HG02678 (cell line): ENCODE data around the gene ZNF207.
"Not testable (repeated sequence)": the region's sequence is repeated elsewhere in the genome, so short reads cannot be mapped to it uniquely, and the experiment has no call there.

Experiments used
- ATAC-seq: cut with Tn5 transposase; IDR thresholded peaks from one replicate; pipeline ENCODE4 v1.9.1; 2021; ENCODE audit warnings: mild to moderate bottlenecking, moderate library complexity; ENCODE audit not compliant: unreplicated experiment

ZNF207 gene

DNA sequence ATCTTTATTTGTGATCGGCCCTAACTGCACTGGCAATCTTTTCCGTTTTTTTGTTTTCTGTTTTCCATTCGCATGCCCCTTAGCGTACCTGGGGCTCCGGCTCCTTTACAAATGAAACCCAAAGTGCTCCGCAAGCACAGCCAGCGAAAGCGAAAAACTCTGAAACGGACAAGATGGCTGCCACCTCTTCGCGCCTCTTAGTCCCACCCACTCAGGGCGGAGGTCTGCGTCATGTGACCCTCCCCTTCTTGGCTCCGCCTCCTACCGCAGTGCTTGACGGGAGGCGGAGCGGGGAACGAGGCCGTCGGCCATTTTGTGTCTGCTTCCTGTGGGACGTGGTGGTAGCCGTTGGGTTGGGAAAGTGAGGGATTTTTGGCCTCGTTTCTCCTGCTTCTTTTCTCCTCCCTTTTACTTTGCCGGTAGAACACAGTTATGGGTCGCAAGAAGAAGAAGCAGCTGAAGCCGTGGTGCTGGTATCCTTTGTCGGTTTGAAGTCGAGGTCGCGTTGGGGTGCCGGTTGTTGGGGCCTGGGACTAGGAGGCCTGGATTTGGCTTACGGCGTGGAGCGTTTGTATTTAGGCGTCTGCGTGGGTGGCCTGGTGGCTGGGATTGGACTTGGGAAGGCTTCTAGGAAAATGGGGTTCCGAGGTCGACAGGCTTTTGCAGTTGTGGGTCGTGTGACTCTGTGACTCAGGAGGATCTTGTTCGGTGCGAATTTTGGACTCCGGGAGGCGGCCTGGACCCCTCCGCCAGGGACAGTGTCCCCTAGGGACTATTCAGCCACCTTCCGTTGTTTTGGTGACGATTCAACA is at the start of gene ZNF207:
ZNF207 (plus strand) TSS at position 304 of the 812 bp plus-strand sequence; CDS start at position 433, 129 bp downstream.
- peak; percentile 95 for ATAC-seq

DNA sequence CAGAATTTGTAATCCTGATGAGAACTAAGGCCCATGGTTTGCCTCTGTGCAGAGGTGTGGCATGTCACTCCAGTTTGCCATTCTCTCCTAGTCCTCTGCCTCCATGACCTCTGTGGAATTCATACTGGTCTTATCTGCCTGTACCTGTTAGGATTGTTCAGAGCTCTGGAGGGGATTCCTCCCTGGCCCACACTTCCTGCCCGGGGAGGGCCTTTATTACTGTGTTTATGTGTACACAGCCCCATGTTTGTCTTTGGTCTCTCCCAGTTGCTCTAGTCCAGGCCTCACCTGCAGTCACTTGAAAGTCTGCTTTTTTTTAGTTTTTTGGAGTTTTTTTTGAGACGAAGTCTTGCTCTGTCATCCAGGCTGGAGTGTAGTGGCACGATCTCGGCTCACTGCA is 47.9 kb upstream of the ZNF207 start:
- ATAC-seq, result no peak

DNA sequence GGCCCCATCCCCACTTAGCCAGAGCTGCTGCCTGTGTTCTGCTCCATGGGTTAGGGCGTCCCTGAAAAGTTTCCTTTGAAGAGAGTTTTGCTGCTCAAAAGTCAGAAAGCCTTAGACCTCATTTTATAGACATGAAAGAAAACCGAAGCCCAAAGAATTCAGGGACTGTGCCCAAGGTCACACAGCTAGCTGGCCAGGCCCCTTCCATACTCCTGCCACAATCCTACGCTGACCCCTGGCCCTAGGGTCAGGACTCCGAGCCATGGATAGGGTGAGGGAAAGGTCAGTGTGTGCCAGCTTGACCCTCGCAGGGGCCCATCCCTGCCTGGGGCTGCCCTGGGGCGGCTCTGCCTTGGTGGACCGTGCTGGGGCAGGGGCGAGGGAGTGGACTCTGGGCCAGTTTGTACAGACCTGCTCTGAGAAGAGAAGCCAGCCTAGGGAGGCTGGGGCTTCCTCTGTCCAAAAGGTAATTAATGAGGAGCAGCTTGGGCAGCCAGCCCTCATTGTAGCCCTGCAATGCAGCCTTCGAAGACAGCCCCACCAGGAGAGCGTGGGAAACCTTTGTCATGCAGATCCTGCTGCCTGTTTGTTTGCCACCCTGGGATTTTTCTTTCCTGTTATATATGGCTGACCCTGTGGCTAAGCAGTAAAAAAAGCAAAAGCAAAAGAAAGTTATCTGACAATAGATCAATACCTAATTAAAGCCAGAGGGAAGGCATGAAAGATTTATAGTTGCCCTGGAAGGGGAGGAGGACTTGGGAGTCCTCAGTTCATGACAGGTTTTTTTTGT is 46.9 kb upstream of the ZNF207 start:
- ATAC-seq, result no peak

DNA sequence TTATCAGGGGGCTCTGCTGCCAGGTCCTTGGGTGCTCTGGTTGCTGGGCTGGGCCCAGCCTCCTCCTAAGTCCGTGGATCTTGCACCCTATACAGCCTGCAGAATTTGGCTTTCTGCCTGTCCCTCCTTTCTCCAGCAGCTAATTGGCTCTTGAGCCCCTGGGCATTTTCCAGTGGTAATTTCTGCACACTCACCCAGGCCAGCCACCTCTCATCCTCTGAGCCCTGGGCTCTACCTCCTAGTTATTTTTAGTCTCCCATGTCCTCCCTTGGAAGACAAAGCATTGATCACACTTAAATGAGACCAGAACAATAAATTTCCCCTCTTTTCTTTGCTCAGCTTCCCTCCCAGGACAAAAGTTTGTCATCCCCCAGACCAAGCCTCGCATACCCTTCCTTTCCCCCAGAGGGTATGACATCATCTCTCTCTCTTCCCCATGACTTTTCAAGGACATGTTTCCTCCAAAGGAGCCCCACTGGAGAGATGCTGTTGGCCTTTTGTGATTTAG is 46.1 kb upstream of the ZNF207 start:
- ATAC-seq, result no peak

DNA sequence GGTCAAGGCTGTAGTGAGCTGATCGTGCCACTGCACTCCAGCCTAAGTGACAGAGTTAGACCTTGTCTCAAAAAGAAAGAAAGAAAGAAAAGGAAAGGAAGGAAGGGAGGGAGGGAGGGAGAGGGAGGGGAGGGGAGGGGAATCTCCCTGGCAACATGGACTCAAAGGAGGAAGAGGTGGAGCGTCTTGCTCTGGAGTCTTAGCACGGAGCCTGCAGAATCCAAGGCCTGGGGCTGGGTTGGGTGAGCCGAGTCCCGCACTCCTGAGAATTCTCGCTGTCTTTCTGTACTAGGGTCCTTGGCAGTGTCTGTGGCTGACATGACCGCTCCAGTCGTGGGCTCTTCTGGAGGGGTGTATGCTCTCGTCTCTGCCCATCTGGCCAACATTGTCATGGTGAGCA is 44.9 kb upstream of the ZNF207 start:
- no peak for ATAC-seq

DNA sequence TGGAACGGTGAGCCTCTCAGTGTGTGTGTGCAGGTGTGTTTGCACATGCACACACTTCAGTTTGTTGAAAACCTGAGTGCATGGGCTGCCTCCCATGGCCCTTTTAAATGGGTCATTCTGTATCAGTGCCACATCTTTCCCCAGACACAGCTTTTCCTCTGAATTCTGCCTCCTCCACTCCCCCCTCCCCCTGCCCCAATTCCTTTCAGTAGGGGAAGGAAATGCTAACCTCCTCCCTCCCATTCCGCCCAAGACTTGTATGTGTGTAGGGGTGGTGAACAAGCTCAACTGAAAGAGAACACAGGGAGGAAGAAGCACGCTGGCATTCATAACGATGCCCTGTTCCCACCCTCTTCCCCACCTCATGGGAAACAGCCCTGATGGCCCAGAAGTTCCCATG is 42.3 kb upstream of the ZNF207 start:
- no peak for ATAC-seq

DNA sequence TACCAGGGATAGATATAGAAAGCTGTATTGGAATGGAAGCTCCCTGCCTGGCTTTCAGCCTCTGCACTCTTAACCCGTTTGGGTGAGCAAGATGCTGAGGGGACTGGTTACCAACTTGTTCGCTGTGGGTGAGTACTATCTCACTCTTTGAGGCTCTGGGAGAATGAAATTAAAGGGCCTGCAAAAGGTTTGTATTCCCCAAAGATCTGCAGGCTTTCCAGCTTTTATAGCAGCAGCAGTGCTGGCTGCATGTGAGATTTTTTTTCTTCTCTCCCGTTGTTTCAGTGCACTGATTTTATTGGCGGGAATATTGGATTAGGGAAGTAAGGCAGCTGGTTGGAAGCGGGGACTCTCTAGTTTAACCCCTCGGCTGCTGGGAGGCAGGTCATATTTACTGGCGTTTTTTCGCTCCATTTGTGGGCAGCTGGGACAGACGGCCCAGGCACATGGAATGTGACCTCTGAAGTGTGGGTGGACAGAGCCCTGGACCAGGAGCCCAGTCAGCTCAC is 38.9 kb upstream of the ZNF207 start:
- no peak for ATAC-seq

DNA sequence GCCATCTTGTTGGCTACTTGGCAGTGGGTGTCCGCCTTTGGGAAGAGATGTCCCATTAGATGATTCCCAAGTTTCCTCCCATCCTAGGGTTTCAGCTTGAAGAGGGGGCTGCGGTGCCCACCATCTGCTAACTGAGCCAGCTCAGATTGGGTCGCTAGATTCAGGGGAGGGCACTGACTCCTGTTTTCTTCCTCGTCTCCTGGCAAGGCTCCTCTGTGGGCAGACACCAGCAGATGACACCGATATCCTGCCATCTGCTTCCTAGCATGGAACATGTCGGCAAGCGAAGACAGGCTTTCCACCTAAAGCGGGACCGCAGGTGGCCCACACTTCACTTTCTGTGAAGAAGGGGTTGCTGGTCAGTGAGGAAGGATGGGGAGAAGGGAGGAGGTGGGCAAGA is 35.3 kb upstream of the ZNF207 start:
- ATAC-seq, result no peak

DNA sequence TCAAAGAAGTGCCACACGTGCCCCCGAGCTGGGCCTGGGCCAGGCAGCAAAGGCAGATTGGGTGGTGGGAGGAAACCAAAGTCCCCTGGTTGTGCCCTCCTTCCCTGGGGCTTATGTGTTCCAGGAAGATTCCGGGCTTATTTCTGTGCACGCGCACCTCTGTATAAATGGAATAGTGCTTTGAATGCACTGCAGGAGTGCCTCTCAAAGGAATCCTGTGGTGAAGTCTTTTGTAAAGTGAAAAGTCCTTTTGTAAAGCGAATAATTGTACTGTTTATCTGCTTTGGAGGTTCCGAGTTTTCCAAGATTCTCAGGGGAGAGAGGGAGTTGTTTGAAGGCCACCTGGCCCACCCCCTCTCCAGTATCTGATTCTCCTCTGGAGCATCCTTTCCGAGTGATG is 34.8 kb upstream of the ZNF207 start:
- ATAC-seq, result no peak

DNA sequence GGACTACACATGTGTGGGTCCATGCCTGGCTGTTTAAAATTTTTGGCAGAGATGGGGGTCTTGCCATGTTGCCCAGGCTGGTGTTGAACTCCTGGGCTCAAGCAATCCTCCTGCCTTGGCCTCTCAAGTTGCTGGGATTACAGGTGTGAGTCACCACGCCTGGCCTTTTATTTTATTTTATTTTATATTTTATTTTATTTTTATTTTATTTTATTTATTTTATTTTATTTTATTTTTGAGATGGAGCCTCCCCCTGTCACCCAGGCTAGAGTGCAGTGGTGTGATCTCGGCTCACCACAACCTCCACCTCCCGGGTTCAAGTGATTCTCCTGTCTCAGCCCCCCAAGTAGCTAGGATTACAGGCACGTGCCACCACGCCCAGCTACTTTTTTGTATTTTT is 33.3 kb upstream of the ZNF207 start:
- ATAC-seq, result not testable (repeated sequence)

DNA sequence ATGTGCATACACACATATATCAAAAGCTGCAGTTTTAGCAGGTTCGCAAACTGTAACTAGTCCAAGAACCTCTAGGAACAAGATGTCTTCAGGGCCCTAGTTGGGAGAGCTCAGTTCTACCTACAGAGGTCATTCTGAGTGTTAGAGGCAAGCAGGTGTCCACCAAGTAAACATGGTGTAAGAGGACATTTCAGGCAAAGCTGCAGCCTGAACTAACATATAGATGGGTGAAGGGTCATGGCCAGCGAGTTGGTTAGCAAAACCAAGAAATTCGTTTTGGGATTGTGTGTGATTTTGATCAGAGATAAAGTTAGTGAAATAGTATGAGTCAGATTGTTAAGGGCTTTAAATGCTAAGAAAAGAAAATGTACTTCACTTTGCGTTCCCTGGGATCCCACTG is 32.6 kb upstream of the ZNF207 start:
- no peak for ATAC-seq

DNA sequence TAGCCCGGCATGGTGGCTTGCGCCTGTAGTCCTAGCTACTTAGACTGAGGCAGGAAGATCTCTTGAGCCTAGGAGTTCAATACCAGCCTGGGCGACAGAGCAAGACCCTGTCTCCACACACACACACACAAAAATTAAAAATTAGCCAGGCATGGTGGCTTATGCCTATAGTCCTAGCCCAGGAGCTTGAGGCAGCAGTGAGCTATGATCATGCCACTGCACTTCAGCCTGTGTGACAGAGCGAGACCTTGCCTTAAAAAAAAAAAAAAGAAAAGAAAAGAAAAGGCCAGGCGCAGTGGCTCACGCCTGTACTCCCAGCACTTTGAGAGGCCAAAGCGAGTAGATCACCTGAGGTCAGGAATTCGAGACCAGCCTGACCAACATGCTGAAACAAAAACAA is 31.9 kb upstream of the ZNF207 start:
- no peak for ATAC-seq

DNA sequence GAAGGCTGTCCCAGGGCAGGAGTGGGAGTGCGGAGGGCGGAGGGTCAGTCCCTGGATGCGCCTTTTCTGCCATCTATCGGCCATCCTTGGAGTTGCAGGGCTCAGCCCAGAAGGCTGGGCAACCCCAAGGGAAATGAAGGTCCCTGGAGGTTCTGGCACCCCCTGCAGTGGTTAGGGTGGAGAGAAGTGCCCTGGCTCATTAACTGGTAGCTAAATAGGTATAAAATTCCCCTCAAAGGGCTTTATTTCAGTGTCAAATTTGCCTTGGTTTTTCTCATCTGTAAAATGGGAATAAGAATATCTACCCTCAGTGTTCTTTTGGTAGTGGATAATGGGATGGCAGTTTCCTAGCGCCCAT is 30.4 kb upstream of the ZNF207 start:
- ATAC-seq, result peak; percentile 70

DNA sequence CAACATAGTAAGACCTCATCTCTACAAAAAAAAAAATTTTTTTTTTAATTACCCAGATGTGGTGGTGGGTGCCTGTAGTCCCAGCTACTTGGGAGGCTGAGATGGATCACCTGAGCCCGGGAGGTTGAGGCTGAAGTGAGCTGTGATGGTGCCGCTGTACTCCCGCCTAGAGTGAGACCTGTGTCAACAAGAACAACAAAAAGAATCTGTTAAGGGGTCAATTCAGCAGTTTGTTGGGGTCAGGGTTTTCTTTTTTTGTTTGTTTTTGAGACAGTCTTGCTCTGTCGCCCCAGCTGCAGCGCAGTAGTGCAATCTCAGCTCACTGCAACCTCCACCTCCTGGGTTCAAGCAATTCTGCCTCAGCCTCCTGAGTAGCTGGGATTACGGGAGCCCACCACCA is 29.9 kb upstream of the ZNF207 start:
- not testable (repeated sequence) for ATAC-seq

DNA sequence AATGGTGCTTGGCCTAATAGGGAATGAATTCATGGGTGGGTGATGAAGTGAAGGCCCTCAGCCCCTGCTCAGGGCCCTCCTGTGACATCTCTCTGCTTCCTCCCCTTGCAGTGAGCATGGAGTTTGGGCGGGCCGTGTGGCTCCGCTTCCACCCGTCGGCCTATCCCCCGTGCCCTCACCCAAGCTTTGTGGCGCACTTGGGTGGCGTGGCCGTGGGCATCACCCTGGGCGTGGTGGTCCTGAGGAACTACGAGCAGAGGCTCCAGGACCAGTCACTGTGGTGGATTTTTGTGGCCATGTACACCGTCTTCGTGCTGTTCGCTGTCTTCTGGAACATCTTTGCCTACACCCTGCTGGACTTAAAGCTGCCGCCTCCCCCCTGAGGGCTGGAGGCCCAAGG is 29.1 kb upstream of the ZNF207 start:
- no peak for ATAC-seq

DNA sequence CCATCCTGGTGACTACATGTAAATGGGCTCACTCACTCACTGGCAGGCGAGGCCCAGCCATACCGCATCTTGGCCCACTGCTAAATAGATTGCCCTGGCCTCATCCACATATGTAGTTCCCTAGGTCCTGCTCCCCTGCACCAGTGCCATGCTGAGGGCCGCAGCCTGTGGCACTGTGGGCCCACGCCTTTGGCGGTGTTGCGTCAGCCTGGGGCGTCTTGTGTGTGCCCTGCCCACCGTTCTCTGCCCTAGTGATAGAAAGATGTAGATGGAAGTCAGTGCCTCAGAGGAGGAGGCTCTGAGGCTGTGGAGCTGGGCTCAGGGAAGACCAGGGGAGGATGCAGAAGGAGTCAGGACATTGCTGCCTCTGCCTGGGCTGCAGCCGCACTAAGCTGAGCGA is 26.9 kb upstream of the ZNF207 start:
- ATAC-seq, result no peak

DNA sequence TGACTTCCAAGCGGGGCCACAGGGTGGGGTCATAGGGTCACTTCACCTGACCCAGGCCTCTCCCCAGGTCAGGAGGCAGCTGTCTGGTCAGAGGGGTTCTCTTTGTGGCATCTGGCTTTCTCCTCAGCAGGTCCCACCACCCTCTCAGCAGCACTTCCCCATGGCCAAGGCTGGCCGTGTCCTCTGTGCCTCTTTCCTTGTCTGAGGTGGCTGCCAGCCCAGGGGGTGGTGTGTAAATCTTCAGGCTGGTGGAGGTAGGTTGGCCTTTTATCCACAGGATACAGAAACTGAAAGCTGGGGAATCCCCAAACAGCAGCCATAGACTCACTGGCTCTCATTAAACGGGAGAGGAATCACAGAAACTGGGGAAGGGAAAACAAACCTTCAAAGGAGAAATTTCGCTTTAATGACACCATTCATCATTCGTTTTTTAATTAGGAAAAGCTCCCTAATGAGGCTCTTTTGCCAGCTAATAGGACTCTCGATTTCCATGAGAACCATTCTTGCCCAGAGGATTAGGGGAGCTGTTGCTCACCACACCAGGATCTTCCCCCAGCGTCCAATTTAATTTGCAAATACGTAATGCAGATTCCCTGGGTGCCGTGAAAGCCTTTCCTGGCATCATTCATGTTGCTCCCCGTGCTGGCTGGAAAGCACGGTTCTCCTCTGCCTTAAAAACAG is 26.0 kb upstream of the ZNF207 start:
- ATAC-seq, result no peak

DNA sequence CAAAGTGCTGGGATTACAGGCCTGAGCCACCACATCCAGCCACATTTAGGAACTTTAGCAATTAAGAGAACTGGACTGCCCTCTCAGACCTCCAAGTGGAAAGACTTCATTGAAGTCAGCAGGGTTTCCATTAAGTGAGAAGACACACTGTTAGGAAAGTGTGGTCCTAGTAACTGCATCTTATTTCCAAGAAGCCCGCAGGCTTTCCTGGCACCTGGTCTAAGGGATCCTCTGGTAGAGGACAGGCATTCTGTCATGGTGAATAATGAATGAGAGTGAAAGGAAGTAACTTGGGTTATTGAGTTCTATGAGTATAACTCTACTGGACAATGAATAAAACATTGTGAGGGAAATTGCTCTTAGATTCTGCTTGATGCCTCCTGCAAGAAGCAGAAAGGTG is 22.0 kb upstream of the ZNF207 start:
- no peak for ATAC-seq

DNA sequence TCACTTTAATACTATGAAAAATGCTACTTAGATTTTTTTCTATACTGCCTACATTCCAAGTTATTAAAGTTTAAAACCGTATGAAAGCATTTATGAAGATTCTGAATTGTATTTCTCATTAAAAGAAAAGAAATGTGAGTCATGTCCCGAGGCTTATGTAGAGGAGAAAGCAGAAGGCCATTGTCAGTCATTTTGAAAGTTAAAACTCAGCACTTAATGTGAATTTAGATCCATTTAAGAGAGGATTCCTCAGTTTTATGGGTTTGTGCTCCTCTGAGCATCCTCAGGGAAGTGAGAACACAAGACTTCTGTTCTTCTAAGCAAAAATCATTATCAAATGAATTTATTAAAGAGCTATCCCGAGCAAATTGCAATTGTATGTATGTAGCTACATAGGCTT is 19.8 kb upstream of the ZNF207 start:
- no peak for ATAC-seq

DNA sequence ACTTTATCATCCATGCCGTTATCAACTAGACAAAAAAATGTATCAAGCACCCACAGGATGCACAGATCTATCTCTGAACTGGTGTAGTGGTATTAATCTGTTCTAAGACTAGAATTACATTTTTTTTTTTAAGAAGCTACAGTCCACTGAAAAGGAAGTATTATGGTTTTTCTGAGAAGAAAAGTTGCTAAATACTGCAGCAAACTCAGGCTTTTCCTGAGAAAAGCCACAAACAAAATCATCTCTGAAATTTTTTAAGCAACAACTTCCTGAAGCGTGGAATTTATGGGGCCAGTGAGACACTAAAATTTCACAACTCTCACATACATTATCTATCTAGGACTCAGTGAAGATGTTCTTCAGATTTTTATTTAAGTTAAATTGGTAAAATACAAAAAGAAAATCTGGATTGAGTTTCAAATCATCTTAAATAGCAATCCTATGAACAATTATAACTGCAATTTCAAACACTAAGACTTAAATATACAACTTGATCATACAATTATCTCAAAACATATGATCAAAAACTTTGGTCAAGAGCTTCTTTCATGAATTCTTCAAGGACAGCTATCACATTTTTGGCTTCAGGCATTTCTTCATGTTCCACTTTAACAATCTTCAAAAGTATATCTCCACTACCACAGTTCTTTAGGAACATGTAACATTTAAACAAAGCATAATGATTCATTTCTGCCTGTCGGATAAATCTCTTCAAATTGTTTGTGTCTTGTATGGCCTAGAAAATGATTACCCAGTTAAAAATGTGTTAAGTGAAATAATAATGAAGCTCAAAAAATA is 18.5 kb upstream of the ZNF207 start:
- no peak for ATAC-seq

DNA sequence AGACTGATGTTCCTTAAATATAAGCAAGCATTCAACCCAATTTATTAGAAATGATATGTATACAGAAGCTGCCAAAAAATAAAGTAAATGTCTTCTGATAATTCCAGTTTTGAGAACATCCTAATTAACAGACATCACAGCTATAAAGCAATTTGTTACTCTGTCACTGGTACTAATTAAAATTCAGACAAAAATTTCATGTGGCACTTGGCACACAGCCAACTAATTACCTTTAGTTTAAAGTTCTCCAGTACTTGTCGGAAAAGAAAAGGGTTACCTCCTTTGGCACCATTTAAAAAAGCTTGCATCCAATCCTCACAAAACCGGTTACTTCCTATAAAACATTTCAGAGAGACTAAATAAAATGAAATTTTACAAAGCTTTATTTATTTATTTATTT is 16.8 kb upstream of the ZNF207 start:
- ATAC-seq, result no peak
